CD8-positive, alpha-beta memory T cell (primary cell): ENCODE results near the gene CLEC18C. TPM values are rescaled to one million over a fixed set of nuclear protein-coding genes. Genes with fewer than 3 reads are reported as not detected.
A peak's percentile ranks its signal among the peaks of the same experiment; 100 is the strongest.
"Not testable (repeated sequence)": the region's sequence is repeated elsewhere in the genome, so short reads cannot be mapped to it uniquely, and the experiment has no call there.

Experiments used
- CTCF ChIA-PET: fragments of 350-600 bp; sonication (Branson Sonifier 250); formaldehyde crosslinking; loops from one replicate; lab custom pipeline; 2021; ENCODE audit warnings: antibody characterized with exemption; lab: Charles Lee
- POLR2A ChIA-PET: fragments of 350-600 bp; sonication (Branson Sonifier 250); formaldehyde crosslinking; loops from one replicate; lab custom pipeline; 2021; ENCODE audit warnings: antibody characterized with exemption; lab: Charles Lee
- DNase-seq, 5 donors: peaks; one replicate each; pipeline versions ENCODE4 v3.0.0 to v3.0.0-alpha.2; 2020 to 2022; ENCODE audit warnings: mixed read lengths in 1 of 5
- H3K27ac ChIP-seq: one replicate; pipeline ENCODE4 v1.7.0; 2013; ENCODE audit warnings: low read depth, mild to moderate bottlenecking, low read length, moderate library complexity
- H3K27me3 ChIP-seq: 2 replicates; pipeline ENCODE4 v1.7.0; 2013; ENCODE audit warnings: low read length, mild to moderate bottlenecking; ENCODE audit not compliant: insufficient read depth, poor library complexity, severe bottlenecking
- H3K36me3 ChIP-seq: 2 replicates; pipeline ENCODE4 v1.7.0; 2013; ENCODE audit warnings: mild to moderate bottlenecking, low read length, moderate library complexity; ENCODE audit not compliant: insufficient read depth
- H3K4me1 ChIP-seq: 2 replicates; pipeline ENCODE4 v1.7.0; 2013; ENCODE audit warnings: mild to moderate bottlenecking, low read length, moderate library complexity; ENCODE audit not compliant: insufficient read depth
- H3K4me3 ChIP-seq: 2 replicates; pipeline ENCODE4 v1.7.0; 2013; ENCODE audit warnings: mild to moderate bottlenecking, low read length
- H3K9me3 ChIP-seq: 2 replicates; pipeline ENCODE4 v1.7.0; 2013; ENCODE audit warnings: mild to moderate bottlenecking, low read length
- H3K27ac Mint-ChIP-seq, 8 donors: one replicate each; pipeline ENCODE4 v1.8.0; 2020 to 2021; ENCODE audit warnings: mixed read lengths in 8 of 8, mild to moderate bottlenecking in 6 of 8, inconsistent platforms in 3 of 8, moderate library complexity in 3 of 8
- H3K27me3 Mint-ChIP-seq, 2 donors: one replicate each; pipeline ENCODE4 v1.8.0; 2020 to 2021; ENCODE audit warnings: mixed read lengths in 2 of 2, mild to moderate bottlenecking in 1 of 2, moderate library complexity in 1 of 2
- H3K36me3 Mint-ChIP-seq, 3 donors: one replicate each; pipeline ENCODE4 v1.8.0; 2020 to 2021; ENCODE audit warnings: mixed read lengths in 3 of 3, inconsistent platforms in 1 of 3, mild to moderate bottlenecking in 1 of 3
- H3K4me1 Mint-ChIP-seq, 3 donors: one replicate each; pipeline ENCODE4 v1.8.0; 2020 to 2021; ENCODE audit warnings: mixed read lengths in 3 of 3, inconsistent platforms in 1 of 3, mild to moderate bottlenecking in 1 of 3
- H3K4me3 Mint-ChIP-seq, 7 donors: one replicate each; pipeline ENCODE4 v1.8.0; 2020 to 2021; ENCODE audit warnings: mixed read lengths in 7 of 7, mild to moderate bottlenecking in 6 of 7, moderate library complexity in 4 of 7, inconsistent platforms in 2 of 7
- H3K9me3 Mint-ChIP-seq, 5 donors: one replicate each; pipeline ENCODE4 v1.8.0; 2020 to 2022; ENCODE audit warnings: mixed read lengths in 5 of 5, mild to moderate bottlenecking in 3 of 5, moderate library complexity in 2 of 5, inconsistent platforms in 1 of 5
- polyA plus RNA-seq: library from polyadenylated mRNA; unstranded; fragments of 300-500 nt; fragmentation: Illumina TruSeq; gene quantifications from one replicate; pipeline ENCODE4 v1.2.3, GENCODE V29; 2021
- total RNA-seq, 2 experiments: library from RNA; stranded (reverse); gene quantifications; one replicate each; pipeline ENCODE4 v1.2.3, GENCODE V29; 2021

CLEC18C gene
- total and polyA plus RNA-seq, 3 experiments from 2014 or later = 0.42 to 0.79 TPM; not detected in 1

DNA sequence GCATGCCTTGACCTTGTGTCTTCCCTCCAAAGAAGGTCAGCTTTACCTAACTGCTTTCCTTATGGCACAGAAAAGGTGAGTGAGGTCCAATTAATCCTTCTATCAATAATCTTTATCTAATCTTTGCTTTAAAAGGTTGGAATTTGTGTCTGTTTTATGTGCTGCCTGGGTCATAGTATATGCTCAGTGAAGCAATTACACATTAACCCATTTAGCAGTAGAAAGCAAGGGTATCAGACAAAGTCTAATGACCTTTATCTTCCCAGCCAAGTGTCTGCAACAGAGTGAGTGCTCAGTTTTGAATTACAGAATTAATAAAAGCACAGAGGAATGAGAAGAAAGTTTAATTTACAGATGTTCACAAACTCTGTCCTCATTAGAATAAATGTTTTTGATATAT lies 52.4 kb downstream of the CLEC18C start:
- H3K4me1 Mint-ChIP-seq, CTCF ChIA-PET, POLR2A ChIA-PET, H3K27me3 ChIP-seq, DNase-seq, H3K9me3 ChIP-seq, H3K27me3 Mint-ChIP-seq, H3K4me3 Mint-ChIP-seq, H3K36me3 ChIP-seq, H3K4me3 ChIP-seq, H3K27ac ChIP-seq, H3K4me1 ChIP-seq, H3K9me3 Mint-ChIP-seq: not testable (repeated sequence)
- Mint-ChIP-seq H3K27ac (peak overlapping the region in 1 of 8 donors; percentile 9), H3K36me3 (peaks cover 0 to 59% (median 6%) of the 10 kb centered on the region in 3 donors)

DNA sequence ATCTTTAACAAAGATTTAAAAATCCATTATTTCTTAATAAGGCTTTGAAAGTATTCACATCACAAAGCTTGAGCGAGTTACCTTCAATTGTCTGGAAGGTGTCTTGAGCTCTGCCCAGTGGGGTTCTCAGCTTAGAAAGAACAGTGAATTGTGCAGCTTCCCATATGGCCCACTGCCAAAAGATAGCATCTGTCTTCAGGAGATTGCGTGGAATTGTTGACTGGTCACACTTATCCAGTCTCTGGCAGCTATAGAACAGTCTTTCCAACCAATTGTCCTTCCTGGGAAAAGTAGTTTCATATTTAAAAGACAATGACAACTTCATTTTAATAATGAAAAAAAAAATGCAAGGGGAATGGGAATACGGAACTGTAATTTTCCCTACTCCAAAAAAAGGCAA lies 58.2 kb downstream of the CLEC18C start:
- H3K9me3 Mint-ChIP-seq, H3K4me3 Mint-ChIP-seq, H3K4me1 Mint-ChIP-seq, POLR2A ChIA-PET, DNase-seq, H3K27me3 Mint-ChIP-seq, H3K9me3 ChIP-seq, H3K27ac Mint-ChIP-seq, H3K36me3 ChIP-seq, H3K4me1 ChIP-seq, H3K27me3 ChIP-seq, H3K27ac ChIP-seq, CTCF ChIA-PET, H3K4me3 ChIP-seq: not testable (repeated sequence)
- peaks cover 0 to 55% (median 1%) of the 10 kb centered on the region in 3 donors for H3K36me3 Mint-ChIP-seq

Other genes with a start within 250 kb of the CLEC18C start
- under 1 TPM; 0.13 to 0.24 TPM for gene CLEC18A, start 222.5 kb upstream of the CLEC18C start, total RNA-seq
- gene CLEC18A, start 222.5 kb upstream of the CLEC18C start, polyA plus RNA-seq = not detected
- gene PDPR, start 59.5 kb upstream of the CLEC18C start, total RNA-seq = 10 to 100 TPM; 21.1 to 21.8 TPM
- 11.5 TPM for gene PDPR, start 59.5 kb upstream of the CLEC18C start, polyA plus RNA-seq
- 10 to 100 TPM; 43.1 to 44.5 TPM for gene EXOSC6, start 78.2 kb downstream of the CLEC18C start, total RNA-seq
- 14.3 TPM for gene EXOSC6, start 78.2 kb downstream of the CLEC18C start, polyA plus RNA-seq
- 100 to 1,000 TPM; 135 to 136 TPM for gene AARS1, start 115.7 kb downstream of the CLEC18C start, total RNA-seq
- 38.6 TPM for gene AARS1, start 115.7 kb downstream of the CLEC18C start, polyA plus RNA-seq
- 10 to 100 TPM; 36.0 to 38.8 TPM for gene DDX19B, start 125.4 kb downstream of the CLEC18C start, total RNA-seq
- 52.9 TPM for gene DDX19B, start 125.4 kb downstream of the CLEC18C start, polyA plus RNA-seq
- gene DDX19A, start 173.1 kb downstream of the CLEC18C start, total RNA-seq = 10 to 100 TPM; 73.6 to 76.1 TPM
- gene DDX19A, start 173.1 kb downstream of the CLEC18C start, polyA plus RNA-seq = 45.3 TPM